T-helper 2 cell treated with Interferon-gamma antibody and Interleukin-4, amounts not matched to agents 100 ng/mL and 5 ng/mL, for 36 hours (primary cell): ENCODE measurements around the gene PCSK4. TPM values are rescaled to one million over a fixed set of nuclear protein-coding genes. Genes with fewer than 3 reads are reported as not detected.
"Not testable (repeated sequence)": the region's sequence is repeated elsewhere in the genome, so short reads cannot be mapped to it uniquely, and the experiment has no call there.

ENCODE experiments used
- intact Hi-C: fragments of 100-400 bp; cut with micrococcal nuclease; formaldehyde crosslinking; loops from one replicate; pipeline ENCODE4 v1.15.1; 2023
- total RNA-seq: library from RNA; stranded (reverse); gene quantifications from 2 replicates; pipeline ENCODE4 v1.2.3, GENCODE V29; 2022

PCSK4 gene
- total RNA-seq, result 1.3 and 2.2 TPM in 2 replicates

GRCh38 chr19:1490311-1491113 lies at the start of gene PCSK4:
Gene PCSK4 (minus strand): TSS chr19:1490350. CDS start chr19:1490346, 4 bp downstream.
- intact Hi-C loops, result loop anchor here (1.0 kb wide), 3 partner anchors 11 to 45 kb away; partner anchors contain the start of genes ADAMTSL5 and C19orf25

GRCh38 chr19:1539749-1540148 lies 49.6 kb upstream of the PCSK4 start:
- intact Hi-C loops, result not testable (repeated sequence)

GRCh38 chr19:1538978-1539377 lies 48.8 kb upstream of the PCSK4 start:
- intact Hi-C loops, result no loop called here

GRCh38 chr19:1535699-1536098 lies 45.5 kb upstream of the PCSK4 start:
- intact Hi-C loops, result not testable (repeated sequence)

GRCh38 chr19:1534972-1535371 lies 44.8 kb upstream of the PCSK4 start:
- intact Hi-C loops, result no loop called here

GRCh38 chr19:1533510-1534150 lies 43.5 kb upstream of the PCSK4 start:
- intact Hi-C loops, result no loop called here

GRCh38 chr19:1532003-1532402 lies 41.9 kb upstream of the PCSK4 start:
- intact Hi-C loops, result no loop called here

GRCh38 chr19:1531587-1531986 lies 41.4 kb upstream of the PCSK4 start:
- intact Hi-C loops, result no loop called here

- intact Hi-C loops, result not testable (repeated sequence)
Observed at GRCh38 chr19:1530856-1531255, 40.7 kb upstream of the PCSK4 start.

GRCh38 chr19:1529430-1529816 lies 39.3 kb upstream of the PCSK4 start:
- intact Hi-C loops, result no loop called here

- intact Hi-C loops, result no loop called here
Observed at GRCh38 chr19:1528596-1529429, 38.7 kb upstream of the PCSK4 start.

GRCh38 chr19:1527650-1528309 lies 37.6 kb upstream of the PCSK4 start:
- intact Hi-C loops, result no loop called here

GRCh38 chr19:1526979-1527649 lies 37.0 kb upstream of the PCSK4 start:
- intact Hi-C loops, result no loop called here

GRCh38 chr19:1526066-1526778 lies 36.1 kb upstream of the PCSK4 start:
- intact Hi-C loops, result no loop called here

GRCh38 chr19:1525343-1525742 lies 35.2 kb upstream of the PCSK4 start:
- intact Hi-C loops, result no loop called here

- intact Hi-C loops, result no loop called here
Observed at GRCh38 chr19:1524972-1525325, 34.8 kb upstream of the PCSK4 start.

- intact Hi-C loops, result no loop called here
Observed at GRCh38 chr19:1524287-1524971, 34.3 kb upstream of the PCSK4 start.

GRCh38 chr19:1523412-1524286 lies 33.5 kb upstream of the PCSK4 start, which contains the start of gene PLK5:
Gene PLK5 (plus strand): TSS chr19:1524077. CDS start chr19:1526997, 2,920 bp downstream.
- intact Hi-C loops, result no loop called here
